Left lobe of liver (tissue), 2 donors: Measurements from ENCODE around the gene HAGH. TPM values are rescaled to one million over a fixed set of nuclear protein-coding genes. Genes with fewer than 3 reads are reported as not detected.
"Not testable (repeated sequence)": the region's sequence is repeated elsewhere in the genome, so short reads cannot be mapped to it uniquely, and the experiment has no call there.

Source experiments
- ATAC-seq: fragments of 200-7000 bp; cut with Tn5 transposase; one replicate; pipeline ENCODE4 v1.9.1; 2020; ENCODE audit warnings: mild to moderate bottlenecking, moderate library complexity
- DNase-seq: peaks from one replicate; pipeline ENCODE4 v3.0.0-alpha.2; 2020; ENCODE audit warnings: low spot score
- total RNA-seq: library from RNA; stranded (reverse); gene quantifications from one replicate; pipeline ENCODE4 v1.2.1, GENCODE V29; 2021
- donor health status: DM: no; HTN: no; CAD: no; lungs with moderate emphysema.
- donor health status: DM: no; HTN: yes; CAD: no.

Gene HAGH
- total RNA-seq = 176 TPM

GRCh38 chr16:1826691-1827573 lies at the start of gene HAGH, which contains the start of gene FAHD1:
Gene HAGH (minus strand): TSS chr16:1826825. CDS start chr16:1826787, 38 bp downstream.
Gene FAHD1 (plus strand): TSS chr16:1827206. CDS start chr16:1827239, 33 bp downstream.
- peak; percentile 67 for ATAC-seq
- peak; percentile 96 for DNase-seq

- not testable (repeated sequence) for ATAC-seq, DNase-seq
Observed at GRCh38 chr16:1876066-1876465, 49.4 kb upstream of the HAGH start.

GRCh38 chr16:1874854-1875253 lies 48.2 kb upstream of the HAGH start:
- peak; percentile 76 for DNase-seq
- peak; percentile 60 for ATAC-seq

GRCh38 chr16:1871974-1872635 lies 45.5 kb upstream of the HAGH start, which contains the start of gene MEIOB:
Gene MEIOB (minus strand): TSS chr16:1872164. CDS start chr16:1868175, 3,989 bp downstream.
- ATAC-seq = no peak
- no peak for DNase-seq

- DNase-seq (peak; percentile 82), ATAC-seq (peak; percentile 83)
Observed at GRCh38 chr16:1870365-1871082, 43.9 kb upstream of the HAGH start.

GRCh38 chr16:1865902-1866690 lies 39.5 kb upstream of the HAGH start:
- ATAC-seq (no peak), DNase-seq (peak; percentile 0)

GRCh38 chr16:1863681-1864460 lies 37.2 kb upstream of the HAGH start:
- peak; percentile 78 for ATAC-seq
- DNase-seq = no peak

GRCh38 chr16:1862394-1862793 lies 35.8 kb upstream of the HAGH start:
- ATAC-seq = no peak
- DNase-seq = no peak

GRCh38 chr16:1861730-1862129 lies 35.1 kb upstream of the HAGH start:
- DNase-seq (no peak), ATAC-seq (no peak)

GRCh38 chr16:1859650-1860049 lies 33.0 kb upstream of the HAGH start:
- ATAC-seq (no peak), DNase-seq (no peak)

GRCh38 chr16:1858189-1858865 lies 31.7 kb upstream of the HAGH start:
- no peak for ATAC-seq
- DNase-seq = no peak

- DNase-seq (no peak), ATAC-seq (no peak)
Observed at GRCh38 chr16:1857433-1858097, 30.9 kb upstream of the HAGH start.

GRCh38 chr16:1851793-1852192 lies 25.2 kb upstream of the HAGH start:
- DNase-seq = no peak

GRCh38 chr16:1850981-1851380 lies 24.4 kb upstream of the HAGH start:
- DNase-seq = no peak
- no peak for ATAC-seq

More at GRCh38 chr16:1851793-1852192, 25.2 kb upstream of the HAGH start:
- ATAC-seq = no peak

- no peak for DNase-seq
- ATAC-seq = no peak
Observed at GRCh38 chr16:1846416-1846815, 19.8 kb upstream of the HAGH start.

- DNase-seq (no peak), ATAC-seq (no peak)
Observed at GRCh38 chr16:1845985-1846384, 19.4 kb upstream of the HAGH start.

- no peak for ATAC-seq
- DNase-seq = no peak
Observed at GRCh38 chr16:1839554-1839953, 12.9 kb upstream of the HAGH start.

- no peak for DNase-seq
- no peak for ATAC-seq
Observed at GRCh38 chr16:1834096-1834495, 7.5 kb upstream of the HAGH start.
